ENCODE measurements around the gene NRXN3.

The NRXN3 gene

GRCh38 chr14:78182722-78183121, 12.5 kb downstream of the NRXN3 start:
- TF ChIP-seq CTCF (IDR thresholded peaks at IDR 0.05; ENCODE audit: borderline replicate concordance, insufficient read depth, low read depth, low read length) = no peak
- no peak overlapping the region for H3K4me3 ChIP-seq (ENCODE audit: low read depth, low read length)

- TF ChIP-seq CTCF (IDR thresholded peaks at IDR 0.05; ENCODE audit: borderline replicate concordance, insufficient read depth, low read depth, low read length) = no peak
- H3K4me3 ChIP-seq (ENCODE audit: low read depth, low read length) = no peak overlapping the region
Measured at GRCh38 chr14:78184157-78184556, 14.0 kb downstream of the NRXN3 start.

- H3K4me3 ChIP-seq (ENCODE audit: low read depth, low read length) = no peak overlapping the region
Measured at GRCh38 chr14:78186277-78186676, 16.1 kb downstream of the NRXN3 start.

GRCh38 chr14:78188882-78189281, 18.7 kb downstream of the NRXN3 start:
- no peak overlapping the region for H3K4me3 ChIP-seq (ENCODE audit: low read depth, low read length)
- TF ChIP-seq CTCF (IDR thresholded peaks at IDR 0.05; ENCODE audit: borderline replicate concordance, insufficient read depth, low read depth, low read length) = no peak

More at GRCh38 chr14:78186277-78186676, 16.1 kb downstream of the NRXN3 start:
- TF ChIP-seq CTCF (IDR thresholded peaks at IDR 0.05; ENCODE audit: borderline replicate concordance, insufficient read depth, low read depth, low read length) = no peak

GRCh38 chr14:78195431-78195830, 25.3 kb downstream of the NRXN3 start:
- no peak for TF ChIP-seq CTCF (IDR thresholded peaks at IDR 0.05; ENCODE audit: borderline replicate concordance, insufficient read depth, low read depth, low read length)
- H3K4me3 ChIP-seq (ENCODE audit: low read depth, low read length) = no peak overlapping the region

- TF ChIP-seq CTCF (IDR thresholded peaks at IDR 0.05; ENCODE audit: borderline replicate concordance, insufficient read depth, low read depth, low read length) = no peak
- H3K4me3 ChIP-seq (ENCODE audit: low read depth, low read length) = no peak overlapping the region
Measured at GRCh38 chr14:78196323-78196722, 26.1 kb downstream of the NRXN3 start.

GRCh38 chr14:78197051-78197450, 26.9 kb downstream of the NRXN3 start:
- H3K4me3 ChIP-seq (ENCODE audit: low read depth, low read length) = no peak overlapping the region
- TF ChIP-seq CTCF (IDR thresholded peaks at IDR 0.05; ENCODE audit: borderline replicate concordance, insufficient read depth, low read depth, low read length) = no peak
